A172 (cell line): Measurements from ENCODE around the gene ADAM15. TPM values are rescaled to one million over a fixed set of nuclear protein-coding genes. Genes with fewer than 3 reads are reported as not detected.

Experiments used
- DNase-seq: peaks from one replicate; pipeline ENCODE4 v3.0.0-alpha.2; 2015; ENCODE audit warnings: low spot score
- total RNA-seq: library from RNA; depleted of rRNA; stranded (reverse); fragments of >200 nt; shearing (Covaris generic); gene quantifications from 2 replicates; pipeline ENCODE4 v1.2.3, GENCODE V29; 2014

ADAM15 gene
- total RNA-seq, 1 experiment from 2014 or later = 144 TPM

DNA sequence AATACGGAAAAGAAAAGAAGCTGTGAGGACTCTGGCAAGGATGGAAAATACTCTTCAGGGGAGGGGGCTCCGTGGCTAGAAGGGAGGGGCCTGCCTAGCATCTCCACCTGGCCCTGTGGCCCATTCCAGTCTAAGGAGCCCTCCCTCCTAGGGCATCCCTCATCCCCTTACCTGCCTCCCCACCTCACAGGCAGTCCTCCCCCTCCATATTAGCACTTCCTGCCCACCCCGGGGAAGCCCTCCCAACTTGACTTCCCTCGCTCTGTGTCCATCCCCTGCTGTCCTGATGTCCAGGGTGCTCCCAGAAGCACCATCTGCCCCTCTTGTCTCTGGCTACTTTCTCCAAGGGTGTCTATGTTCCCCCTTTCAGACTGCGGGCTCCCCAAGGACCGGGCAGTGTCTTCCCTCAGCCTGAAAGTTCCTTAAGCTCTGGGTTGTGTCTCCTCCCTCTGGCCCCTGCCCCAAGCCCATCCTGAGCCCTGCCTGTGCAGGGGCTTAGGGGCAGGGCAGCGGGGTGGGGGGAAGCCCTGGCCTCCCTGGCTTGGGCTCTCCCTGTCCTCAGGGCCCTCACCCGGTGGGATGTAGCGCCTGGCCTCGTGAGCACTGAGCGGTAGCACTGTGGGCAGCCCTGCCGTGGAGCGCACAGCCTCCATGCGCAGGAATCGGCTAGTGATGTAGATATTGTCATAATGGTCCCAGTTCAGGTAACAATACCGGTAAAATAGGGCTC, 21.4 kb upstream of the ADAM15 start:
- DNase-seq = no peak

DNA sequence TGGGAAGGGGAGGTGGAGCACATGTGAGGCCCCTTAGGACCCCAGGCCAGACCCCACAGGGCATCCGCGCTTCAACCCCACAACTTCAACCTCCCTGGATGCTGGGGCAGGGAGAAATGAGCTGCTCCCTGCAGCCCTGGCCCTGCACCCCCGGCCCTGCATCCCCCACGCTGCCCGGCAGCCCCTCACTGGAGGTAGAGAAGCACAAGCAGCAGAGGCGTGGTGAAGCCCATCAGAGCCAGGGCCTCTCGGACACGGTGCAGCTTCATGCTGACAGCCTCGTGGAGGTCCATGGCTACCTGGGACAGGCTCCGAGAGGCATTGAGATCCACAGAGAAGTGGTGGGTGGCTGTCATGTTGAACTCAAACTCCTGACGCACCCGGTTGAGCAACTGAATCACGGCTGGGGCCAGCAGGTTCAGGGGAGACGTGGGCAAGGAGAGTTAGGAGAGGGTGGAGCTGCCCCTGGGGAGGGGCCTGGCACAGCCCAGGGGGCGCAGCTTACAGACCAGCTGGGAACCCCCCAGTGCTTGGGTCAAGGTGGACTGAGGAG, 20.8 kb upstream of the ADAM15 start:
- no peak for DNase-seq

DNA sequence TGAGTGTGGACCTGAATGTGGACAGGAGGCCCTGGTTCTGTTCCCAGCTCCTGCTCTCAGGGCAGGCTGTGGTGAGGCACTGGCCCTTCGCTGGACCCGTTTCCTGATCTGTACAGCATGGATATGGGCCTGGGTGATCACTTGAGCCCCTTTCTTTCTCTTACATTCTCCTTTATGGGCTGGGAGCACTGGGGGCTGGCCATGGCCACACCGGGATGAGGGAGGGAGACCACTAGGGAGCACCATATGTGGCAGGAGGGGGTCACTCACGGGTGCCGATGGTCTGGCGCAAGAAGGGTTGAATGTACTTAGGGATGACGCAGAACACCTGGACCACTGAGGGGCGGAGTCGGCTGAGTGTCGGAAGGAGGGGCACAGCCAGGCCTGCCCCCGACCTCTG, 20.2 kb upstream of the ADAM15 start:
- no peak for DNase-seq

DNA sequence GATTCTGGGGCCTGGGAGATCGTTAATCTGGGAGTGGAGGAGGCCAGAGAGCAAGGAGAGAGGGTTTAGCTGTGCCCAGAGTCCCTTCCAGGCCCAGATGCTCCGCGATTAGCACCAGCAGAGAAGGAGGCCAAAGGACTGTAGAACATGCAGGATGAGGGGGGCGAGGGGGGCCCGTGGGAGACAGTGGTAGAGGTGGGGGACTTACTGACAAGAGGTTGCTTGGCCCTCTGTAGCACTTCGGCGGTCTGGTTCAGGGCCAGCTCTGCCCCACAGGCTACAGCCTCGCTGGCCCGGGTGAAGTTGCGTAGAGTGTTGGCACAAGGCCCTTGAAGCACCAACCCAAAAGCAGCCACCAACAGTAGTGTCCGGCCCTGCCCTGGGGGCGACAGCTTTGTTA, 18.2 kb upstream of the ADAM15 start:
- no peak for DNase-seq

DNA sequence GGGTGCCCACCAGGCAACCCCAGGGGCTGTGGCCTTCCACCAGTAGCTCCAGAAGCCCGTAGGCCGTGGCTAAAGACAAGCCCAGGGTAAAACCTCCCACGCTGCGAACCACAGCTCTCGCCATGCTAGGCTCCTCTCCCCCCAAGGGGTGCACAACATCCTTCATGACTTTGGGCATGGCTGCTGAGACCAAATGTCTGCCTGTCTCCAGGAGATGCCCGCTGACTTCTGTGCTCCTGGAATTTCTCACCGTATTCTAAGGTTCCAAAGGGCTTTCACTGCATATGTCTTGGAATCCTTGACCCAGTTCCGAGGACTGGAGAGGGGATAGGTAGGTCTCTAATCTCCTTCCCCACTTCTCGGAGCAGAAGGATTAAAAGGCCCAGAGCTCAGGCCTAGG, 17.6 kb upstream of the ADAM15 start, which contains the start of the genes DCST1 and DCST2:
DCST1 (plus strand) TSS at position 301 of the 400 bp plus-strand sequence. CDS start 213 bp downstream, outside the sequence.
DCST2 (minus strand) TSS at position 258 of the 400 bp plus-strand sequence; CDS start at position 178, 80 bp downstream.
- DNase-seq = no peak

DNA sequence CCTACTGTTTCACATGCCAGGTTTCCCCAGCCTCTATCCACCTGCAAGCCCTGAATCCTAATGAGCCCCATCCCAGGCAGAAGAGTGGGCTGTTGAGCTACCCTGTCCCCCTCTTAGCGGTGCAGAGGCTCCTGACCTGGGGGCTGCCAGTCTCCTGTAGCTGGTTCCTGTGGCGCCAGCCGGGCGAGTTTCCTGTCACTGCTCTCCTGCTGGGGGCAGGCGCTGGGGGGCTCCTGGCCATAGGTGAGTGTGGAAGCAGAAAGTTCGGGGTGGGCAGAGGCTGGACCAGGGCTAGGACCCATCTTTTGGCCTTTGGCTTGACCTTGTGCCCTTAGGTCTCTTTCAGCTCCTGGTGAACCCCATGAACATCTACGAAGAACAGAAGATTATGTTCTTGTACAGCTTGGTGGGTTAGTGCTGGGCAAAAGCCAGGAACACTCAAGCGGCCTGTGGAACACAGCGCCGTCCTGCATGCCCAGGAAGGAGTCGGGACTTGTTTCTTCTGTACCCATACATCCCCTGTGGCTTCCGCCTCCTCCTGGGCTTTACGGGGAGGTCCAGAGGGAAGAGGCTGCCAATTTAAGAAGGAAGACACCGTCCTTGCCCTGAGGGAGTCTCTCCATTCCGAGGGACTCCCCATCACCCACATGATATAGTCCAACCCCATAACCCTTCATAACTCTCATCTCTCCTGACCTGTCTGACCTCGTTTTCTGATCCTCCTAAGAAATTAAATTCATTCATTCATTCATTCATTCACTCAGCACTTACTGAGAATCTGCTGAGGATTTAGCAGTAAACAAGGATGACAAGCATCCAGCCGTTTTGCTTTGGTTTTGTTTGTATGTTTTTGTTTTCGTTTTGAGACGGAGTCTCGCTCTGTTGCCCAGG, 16.6 kb upstream of the ADAM15 start:
- no peak for DNase-seq

DNA sequence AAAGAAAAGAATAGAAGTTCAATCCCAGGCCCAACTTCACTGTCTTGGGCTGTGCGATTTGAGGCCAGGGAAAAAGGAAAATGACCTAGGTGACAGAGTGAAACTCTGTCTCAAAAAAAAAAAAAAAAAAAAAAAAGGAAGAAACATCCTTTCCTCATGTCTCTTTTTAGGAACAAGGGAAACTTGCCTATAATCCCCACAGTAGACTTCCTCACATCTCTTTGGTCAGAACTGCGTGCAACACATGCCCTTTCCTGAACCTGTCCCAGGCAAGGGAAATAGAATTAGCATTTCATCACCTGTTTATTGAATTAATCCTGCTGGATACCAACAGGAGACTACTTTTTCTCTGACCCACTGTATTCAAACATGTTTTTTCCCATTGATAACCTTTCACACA, 15.2 kb upstream of the ADAM15 start:
- DNase-seq = no peak

DNA sequence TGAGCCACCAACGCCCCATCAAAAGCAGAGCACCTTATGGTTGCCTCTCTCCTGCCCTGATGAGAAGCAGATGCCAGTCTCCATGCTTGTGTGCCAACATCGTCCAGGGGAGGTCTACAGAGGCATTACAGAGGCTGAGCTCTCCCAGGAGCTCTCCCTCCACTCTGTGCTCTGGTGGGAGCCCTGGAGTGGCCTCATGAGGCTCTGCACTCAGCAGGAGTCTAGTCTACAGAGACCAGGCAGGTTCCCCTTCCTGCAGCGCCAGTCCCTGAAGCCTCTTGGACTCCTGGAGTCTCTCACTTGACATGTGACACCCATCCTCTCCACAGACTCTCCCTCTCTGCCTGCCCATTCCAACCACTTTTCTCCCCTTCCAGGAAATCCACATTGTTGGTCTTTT, 14.1 kb upstream of the ADAM15 start:
- DNase-seq = no peak

DNA sequence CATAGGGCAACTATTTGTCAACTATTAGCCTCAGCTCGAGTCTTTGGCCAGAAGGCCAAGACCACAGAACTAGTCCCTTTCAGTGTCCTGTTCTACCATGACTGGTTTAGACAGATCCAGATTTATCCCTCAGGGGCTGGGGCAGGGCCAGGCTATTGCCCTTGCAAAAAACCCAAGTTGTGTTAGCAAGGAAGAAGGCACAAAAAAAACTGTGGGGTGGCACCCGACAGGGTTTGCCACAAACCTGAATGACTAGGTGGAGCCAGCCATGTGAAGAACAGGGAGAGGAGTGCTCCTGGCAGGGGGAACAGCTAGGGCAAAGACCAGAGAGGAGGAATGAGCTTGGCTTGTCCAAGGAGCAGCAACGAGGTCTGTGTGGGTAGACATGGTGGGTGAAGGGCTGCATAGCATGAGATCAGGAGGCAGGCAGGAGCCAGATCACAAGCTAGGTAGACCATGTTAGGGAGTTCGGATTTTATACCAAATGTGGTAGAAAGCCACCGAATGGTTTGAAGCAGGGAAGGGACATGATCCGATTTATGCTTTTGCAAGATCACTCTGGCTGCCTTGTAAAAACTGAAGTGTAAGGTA, 13.2 kb upstream of the ADAM15 start:
- DNase-seq = no peak

DNA sequence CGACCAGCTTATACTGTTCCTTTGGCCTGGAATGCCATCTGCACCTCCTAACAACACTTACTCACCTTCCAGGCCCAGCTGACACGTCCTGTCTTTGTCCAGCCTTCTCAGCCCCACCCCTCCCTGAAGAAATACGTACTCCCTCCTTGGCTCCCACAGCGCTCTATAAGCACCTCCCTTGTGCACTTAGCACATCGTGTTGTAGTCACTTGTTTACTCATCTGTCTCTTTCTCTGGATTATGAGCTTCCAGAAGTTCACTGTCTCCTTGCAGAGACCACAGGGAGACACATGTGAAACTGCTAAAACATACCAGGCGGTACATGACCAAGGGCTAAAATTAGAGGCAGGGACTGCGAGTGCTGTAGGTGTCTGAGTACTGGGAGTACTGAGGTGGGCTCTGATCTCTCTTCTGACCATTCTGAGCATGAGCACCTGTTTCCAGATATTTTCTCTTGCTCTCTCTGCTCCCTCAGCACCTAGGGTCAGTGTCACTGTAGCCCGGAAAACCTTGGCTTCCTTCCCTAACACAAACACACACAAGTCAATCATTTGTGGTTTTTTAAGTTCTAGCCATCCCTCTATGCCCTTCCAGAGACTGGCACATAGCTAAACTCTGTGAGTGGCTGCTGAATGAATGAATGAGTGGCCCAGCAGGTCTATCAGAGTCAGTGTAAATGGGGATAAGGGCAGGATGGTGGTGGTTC, 12.4 kb upstream of the ADAM15 start:
- DNase-seq = peak; percentile 73

DNA sequence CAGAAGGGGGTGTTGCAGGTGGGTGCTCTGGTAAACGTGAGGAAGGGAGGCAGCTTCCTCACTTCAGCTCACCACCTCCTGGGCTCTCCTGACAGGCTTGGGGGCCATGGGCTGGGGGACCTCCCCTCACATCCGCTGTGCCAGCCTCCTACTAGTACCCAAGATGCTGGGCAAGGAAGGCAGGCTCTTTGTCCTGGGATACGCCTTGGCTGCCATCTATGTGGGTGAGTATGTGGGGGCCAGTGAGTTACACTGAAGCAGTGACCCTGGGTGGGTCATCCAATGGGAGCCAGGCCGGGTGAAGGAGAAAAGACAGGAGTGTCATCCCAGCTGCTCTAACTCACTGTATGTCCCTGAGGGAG, 11.8 kb upstream of the ADAM15 start:
- DNase-seq = no peak

DNA sequence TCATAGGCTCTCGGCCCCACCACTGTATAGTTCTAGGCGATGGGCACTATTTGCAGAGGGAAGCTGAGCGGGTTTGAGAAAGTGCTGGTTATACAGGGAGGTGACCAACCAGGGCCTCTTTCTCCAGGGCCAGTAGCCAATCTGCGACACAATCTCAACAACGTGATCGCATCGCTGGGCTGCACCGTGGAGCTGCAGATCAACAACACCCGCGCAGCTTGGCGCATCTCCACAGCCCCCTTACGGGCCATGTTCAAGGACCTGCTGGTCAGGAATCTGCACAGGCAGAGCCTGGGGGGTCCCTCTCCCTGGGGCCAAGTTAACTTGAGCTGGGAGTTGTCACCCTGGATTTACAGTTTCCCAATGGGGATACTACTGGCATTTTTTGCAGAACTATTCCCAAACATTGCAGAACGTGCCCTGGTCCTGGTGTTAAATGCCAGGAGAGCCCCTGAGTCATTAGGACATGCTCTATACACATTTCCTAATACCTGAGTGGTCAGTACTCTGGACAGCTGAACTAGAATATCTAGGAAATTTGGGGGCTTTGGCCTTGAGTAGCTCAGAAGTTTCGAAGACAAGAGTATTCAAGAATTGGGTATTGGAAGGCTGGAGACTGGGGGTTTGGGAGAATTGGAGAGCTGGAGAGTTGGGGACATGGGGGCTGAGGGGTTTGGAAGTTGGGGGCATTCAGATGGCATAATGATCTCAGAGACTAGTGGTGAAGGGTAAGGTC, 10.6 kb upstream of the ADAM15 start:
- DNase-seq = no peak

DNA sequence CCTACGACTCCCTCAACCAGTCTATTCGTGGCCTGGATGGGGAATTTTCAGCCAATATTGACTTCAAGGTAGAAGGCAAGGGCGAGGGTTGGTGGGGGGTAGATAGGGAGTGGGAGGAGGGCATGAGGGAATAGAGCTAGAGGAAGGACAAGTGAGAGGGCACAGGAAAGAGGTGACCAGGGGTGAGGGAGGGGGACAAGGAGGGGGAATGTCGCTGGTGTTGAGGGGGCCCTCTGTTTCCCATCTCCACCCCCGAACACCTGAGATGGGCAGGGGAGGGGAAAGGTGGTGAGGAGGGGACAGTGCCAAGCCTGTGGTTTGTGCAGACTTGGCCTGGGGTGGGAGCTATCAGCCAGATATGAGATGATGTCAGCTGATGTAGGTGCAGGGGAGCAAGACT, 8.3 kb upstream of the ADAM15 start:
- no peak for DNase-seq

DNA sequence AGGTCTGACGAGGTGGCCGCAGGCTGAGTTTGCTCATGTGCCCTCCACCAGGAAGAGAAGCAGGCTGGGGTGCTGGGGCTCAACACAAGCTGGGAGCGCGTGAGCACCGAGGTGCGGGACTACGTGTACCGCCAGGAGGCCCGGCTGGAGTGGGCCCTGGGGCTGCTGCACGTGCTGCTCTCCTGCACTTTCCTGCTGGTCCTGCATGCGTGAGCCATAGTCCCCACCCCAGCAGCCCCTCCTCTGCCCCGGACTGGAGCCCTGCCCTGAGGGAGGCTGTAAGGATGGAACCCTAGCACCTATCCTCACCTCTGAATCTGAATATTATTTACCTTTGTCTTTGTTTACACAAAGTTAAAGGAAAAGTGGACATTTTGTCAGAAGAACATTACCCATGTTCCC, 7.8 kb upstream of the ADAM15 start:
- no peak for DNase-seq

DNA sequence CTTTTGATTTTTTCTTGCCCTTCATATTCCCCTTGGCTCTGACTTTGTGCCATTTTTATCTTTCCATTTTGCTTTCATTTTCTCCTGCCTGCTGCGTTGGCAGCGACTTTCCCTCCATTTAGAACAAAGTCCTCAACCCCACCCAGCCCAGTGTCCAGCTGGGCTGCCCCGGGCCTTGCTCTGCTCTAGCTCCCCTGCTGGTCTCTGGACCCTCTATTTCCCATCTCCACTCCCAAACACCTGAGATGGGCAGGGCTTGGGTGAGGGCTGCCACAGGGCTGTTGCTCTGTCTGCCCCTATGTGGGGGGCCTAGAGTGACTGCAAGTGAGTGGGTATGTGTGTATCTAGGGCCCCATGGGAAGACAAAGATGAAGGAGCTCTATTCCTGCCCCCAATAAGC, 7.3 kb upstream of the ADAM15 start:
- no peak for DNase-seq

DNA sequence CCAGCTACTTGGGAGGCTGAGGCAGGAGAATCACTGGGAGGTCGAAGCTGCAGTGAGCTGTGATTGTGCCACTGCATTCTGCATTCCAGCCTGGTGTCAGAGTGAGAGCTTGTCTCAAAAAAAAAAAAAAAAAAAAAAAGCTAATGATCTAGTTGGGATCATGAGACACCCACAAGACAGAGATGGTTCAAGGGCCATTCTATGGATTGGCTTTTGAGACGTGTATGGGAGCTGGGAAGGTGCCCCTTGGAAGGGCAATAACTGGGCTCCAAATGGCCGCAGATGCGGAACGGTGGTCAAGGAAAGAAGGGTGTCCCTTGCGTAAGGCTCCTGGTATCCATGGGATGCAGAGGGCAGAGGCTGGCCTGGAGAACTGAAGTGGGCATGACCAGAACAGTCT, 6.8 kb upstream of the ADAM15 start:
- no peak for DNase-seq

DNA sequence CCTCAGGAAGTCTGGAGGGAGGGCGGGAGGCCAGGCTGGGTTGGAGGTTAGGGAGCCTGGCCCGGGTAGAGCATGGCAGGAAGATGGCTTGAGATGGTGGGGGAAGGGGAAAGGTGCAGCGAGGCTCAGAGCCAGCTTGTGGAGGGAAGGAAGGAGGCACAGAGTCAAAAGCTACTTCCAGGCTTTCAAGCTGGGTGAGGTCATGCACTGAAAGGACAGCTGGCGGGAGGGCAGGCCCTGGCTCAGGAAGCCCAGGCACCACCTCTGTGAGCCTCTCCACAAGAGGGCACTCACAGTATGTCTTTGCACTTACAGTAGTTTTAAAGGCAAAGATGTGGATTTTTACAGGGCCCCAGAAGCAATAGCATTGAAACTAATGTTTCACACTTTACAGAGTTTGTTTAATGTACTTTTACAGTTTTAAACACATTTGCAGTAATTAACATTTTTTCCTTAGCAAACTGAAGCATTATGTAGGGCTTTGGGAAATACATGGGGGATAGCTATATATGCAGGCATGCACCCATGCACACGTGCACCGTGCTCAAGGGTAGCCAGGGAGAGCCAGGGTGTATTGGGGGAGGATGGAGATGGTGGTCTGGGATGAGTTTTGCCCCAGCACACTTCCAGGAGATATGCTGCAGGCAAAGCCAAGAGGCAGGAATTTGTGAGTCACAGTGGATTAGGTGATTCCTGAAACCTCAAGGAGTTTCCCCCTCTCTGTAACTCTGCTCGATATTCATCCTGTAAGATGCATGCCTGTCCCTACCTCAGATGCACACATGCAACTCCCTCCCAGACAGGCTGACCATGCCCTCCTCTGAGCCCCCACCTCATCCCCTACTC, 6.1 kb upstream of the ADAM15 start:
- DNase-seq = peak; percentile 90

DNA sequence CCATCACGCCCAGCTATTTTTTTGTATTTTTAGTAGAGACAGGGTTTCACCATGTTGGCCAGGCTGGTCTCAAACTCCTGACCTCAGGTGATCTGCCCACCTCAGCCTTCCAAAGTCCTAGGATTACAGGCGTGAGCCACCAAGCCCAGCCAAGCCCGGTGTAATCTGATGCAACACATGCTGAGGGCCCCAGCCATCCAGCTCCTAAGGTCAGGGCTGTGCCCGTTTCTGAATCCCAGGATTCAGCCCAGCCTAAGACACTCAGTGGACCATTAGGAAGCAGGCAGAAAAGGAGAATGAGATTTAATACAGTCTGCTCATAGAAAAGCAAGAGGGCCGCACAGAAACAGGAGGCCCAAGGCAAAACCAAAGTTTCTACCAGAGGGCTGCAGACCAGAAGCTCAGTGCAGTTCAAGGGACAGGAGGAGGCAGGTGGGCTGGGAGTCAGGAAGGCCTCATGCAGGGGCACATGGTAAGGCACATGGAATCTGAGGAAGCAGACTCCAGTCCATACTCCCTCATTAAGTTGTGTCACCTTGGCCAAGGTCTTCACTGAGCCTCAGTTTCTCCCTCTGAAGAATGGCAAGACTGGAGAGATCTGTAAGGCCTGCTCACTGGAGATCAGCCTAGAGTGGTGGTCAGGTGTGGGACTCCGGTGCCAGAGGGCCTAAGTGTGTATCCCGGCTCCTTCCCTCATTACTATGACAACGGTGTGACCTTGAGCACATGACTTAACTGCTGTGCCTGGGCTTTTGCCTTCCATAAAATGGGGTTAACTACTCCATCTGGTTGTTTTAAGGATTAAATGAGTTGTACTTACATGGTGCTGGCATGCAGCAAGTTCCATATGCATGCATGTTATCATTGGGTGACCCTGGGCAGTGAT, 2.4 kb upstream of the ADAM15 start:
- DNase-seq = no peak
